Measurements from ENCODE around the gene RAB9B. TPM values are rescaled to one million over a fixed set of nuclear protein-coding genes. Genes with fewer than 3 reads are reported as not detected.
A peak's percentile ranks its signal among the peaks of the same experiment; 100 is the strongest.

The RAB9B gene
- total RNA-seq, 1 experiment from 2014 or later: 0.62 TPM

GRCh38 chrX:103776546-103776945, 55.5 kb downstream of the RAB9B start, which contains the start of gene PLP1:
Gene PLP1 (plus strand): TSS chrX:103776840. CDS start chrX:103776996, 156 bp downstream.
- Histone ChIP-seq H3K27me3 (ENCODE audit: control insufficient read depth, insufficient read depth, low read length) (peaks cover 14% of the 10 kb centered on the region), H3K27ac (ENCODE audit: low read length) (no peak within 1 kb of the TSS), H3K4me3 (ENCODE audit: low read depth in 2 of 2, low read length in 2 of 2) (no peak within 1 kb of the TSS), H3K9me3 (ENCODE audit: control insufficient read depth, insufficient read depth, low read depth, low read length) (no peaks in the 10 kb centered on the region), H3K4me1 (ENCODE audit: control insufficient read depth, insufficient read depth, low read length) (no peaks in the 10 kb centered on the region; the same call in none of the 2 replicates), H3K36me3 (ENCODE audit: control insufficient read depth, insufficient read depth, low read length) (no peaks in the 10 kb centered on the region)
- CTCF ChIA-PET: no interaction called here
- no peak for DNase-seq (ENCODE audit: low read depth, low spot score)
- no TSS peak for BruUV-seq (replicated peaks)
- POLR2A ChIA-PET: no interaction called here
- no peak for ATAC-seq
- TF ChIP-seq REST (IDR thresholded peaks at IDR 0.05; ENCODE audit: insufficient read depth in 1 of 2, low read depth in 2 of 2, low read length in 1 of 2) (no peak), SIN3A (IDR thresholded peaks at IDR 0.05; ENCODE audit: borderline replicate concordance, insufficient read depth, low read depth, low read length) (no peak), TCF7L2 (IDR thresholded peaks at IDR 0.05; ENCODE audit: low read depth, low read length) (no peak), CTCF (IDR thresholded peaks at IDR 0.05) (no peak), POLR2AphosphoS5 (IDR thresholded peaks at IDR 0.05; ENCODE audit: low read depth, low read length) (no peak)
- intact Hi-C loops (cut with micrococcal nuclease; ENCODE audit: unreplicated experiment): loop anchor here (10.0 kb wide), 1 partner anchor 62 kb away; the partner anchor contains the start of gene TMEM31
- in situ Hi-C loops (cut with HindIII; ENCODE audit: low pct_unique_long_range_greater_than_20kb, low sequenced_read_pairs): no loop called here

GRCh38 chrX:103774070-103774642, 57.9 kb downstream of the RAB9B start:
- Histone ChIP-seq H3K36me3 (ENCODE audit: control insufficient read depth, insufficient read depth, low read length) (no peaks in the 10 kb centered on the region), H3K9me3 (ENCODE audit: control insufficient read depth, insufficient read depth, low read depth, low read length) (no peaks in the 10 kb centered on the region), H3K4me3 (ENCODE audit: low read depth in 2 of 2, low read length in 2 of 2) (no peak overlapping the region), H3K27ac (ENCODE audit: low read length) (no peak overlapping the region), H3K27me3 (ENCODE audit: control insufficient read depth, insufficient read depth, low read length) (peaks cover 14% of the 10 kb centered on the region), H3K4me1 (ENCODE audit: control insufficient read depth, insufficient read depth, low read length) (no peaks in the 10 kb centered on the region; the same call in none of the 2 replicates)
- DNase-seq (ENCODE audit: low read depth, low spot score): no peak
- CTCF ChIA-PET: interaction anchor here (1.4 kb wide), 1 partner anchor 19 kb away, joined by 4 read pairs; no protein-coding TSS in a partner anchor
- in situ Hi-C loops (cut with HindIII; ENCODE audit: low pct_unique_long_range_greater_than_20kb, low sequenced_read_pairs) (no loop called here), intact Hi-C loops (cut with micrococcal nuclease; ENCODE audit: unreplicated experiment) (loop anchor here (5.0 to 10.0 kb wide), 2 partner anchors 59 to 87 kb away; partner anchors contain the start of genes MORF4L2 and TMEM31)
- POLR2A ChIA-PET: interaction anchor here (0.6 kb wide), 1 partner anchor 98 kb away, joined by 3 read pairs; no protein-coding TSS in a partner anchor
- BruUV-seq (replicated peaks): no TSS peak
- peak; percentile 83 for ATAC-seq
- TF ChIP-seq POLR2AphosphoS5 (IDR thresholded peaks at IDR 0.05; ENCODE audit: low read depth, low read length): no peak
- TF ChIP-seq CTCF (IDR thresholded peaks at IDR 0.05): peak; percentile 76
